Loucy (cell line): ENCODE measurements around the gene PHACTR1.

Experiments
- CTCF ChIP-seq: fragments of 200-600 bp; sonication (generic); conservative IDR thresholded peaks from 2 replicates; pipeline ENCODE4 v1.5.1; 2014; ENCODE audit warnings: mild to moderate bottlenecking, antibody characterized with exemption, low read length
- EZH2phosphoT487 ChIP-seq: fragments of 200-600 bp; IDR thresholded peaks from 2 replicates; pipeline ENCODE4 v1.6.1; 2018; ENCODE audit warnings: antibody characterized with exemption, mild to moderate bottlenecking, moderate library complexity, borderline replicate concordance

- TF ChIP-seq CTCF, result no peak
- no peak for TF ChIP-seq EZH2phosphoT487
Measured at GRCh38 chr6:13277231-13277630, 560.7 kb downstream of the PHACTR1 start.
